Endothelial cell (in vitro differentiated cells): Measurements from ENCODE around the gene MAP2K7. TPM values are rescaled to one million over a fixed set of nuclear protein-coding genes. Genes with fewer than 3 reads are reported as not detected.
"Not testable (repeated sequence)": the region's sequence is repeated elsewhere in the genome, so short reads cannot be mapped to it uniquely, and the experiment has no call there.

ENCODE experiments used
- DNase-seq: peaks from one replicate; pipeline ENCODE4 v3.0.0; 2021; ENCODE audit warnings: low spot score
- H3K27ac Mint-ChIP-seq: one replicate; pipeline ENCODE4 v1.8.0; 2021; ENCODE audit warnings: mixed read lengths, inconsistent platforms; ENCODE audit not compliant: unreplicated experiment
- H3K27me3 Mint-ChIP-seq: one replicate; pipeline ENCODE4 v1.8.0; 2021; ENCODE audit warnings: mild to moderate bottlenecking, moderate library complexity, mixed read lengths, inconsistent platforms; ENCODE audit not compliant: unreplicated experiment
- H3K36me3 Mint-ChIP-seq: one replicate; pipeline ENCODE4 v1.8.0; 2021; ENCODE audit warnings: mild to moderate bottlenecking, low read depth, mixed read lengths, inconsistent platforms; ENCODE audit not compliant: unreplicated experiment
- H3K4me1 Mint-ChIP-seq: one replicate; pipeline ENCODE4 v1.8.0; 2021; ENCODE audit warnings: mild to moderate bottlenecking, mixed read lengths, inconsistent platforms; ENCODE audit not compliant: unreplicated experiment
- H3K4me3 Mint-ChIP-seq: one replicate; pipeline ENCODE4 v1.8.0; 2021; ENCODE audit warnings: mild to moderate bottlenecking, mixed read lengths, inconsistent platforms; ENCODE audit not compliant: unreplicated experiment
- H3K9me3 Mint-ChIP-seq: one replicate; pipeline ENCODE4 v1.8.0; 2021; ENCODE audit warnings: mixed read lengths, inconsistent platforms; ENCODE audit not compliant: unreplicated experiment
- total RNA-seq: library from RNA; stranded (reverse); fragmentation: NEBNext Ultra II Directional; extraction: Animal tissue kit (Norgen Biotek cat#: 25700); gene quantifications from one replicate; pipeline ENCODE4 v1.2.1, GENCODE V29; 2021; ENCODE audit not compliant: unreplicated experiment
- TF ChIP-seq, protein P1 (sequence below): fragments of 200-600 bp; sonication (generic); IDR thresholded peaks from one replicate; pipeline ENCODE4 v1.5.0; 2021; ENCODE audit warnings: antibody characterized with exemption; ENCODE audit not compliant: unreplicated experiment

Gene MAP2K7
- total RNA-seq, 1 donor from 2014 or later, result 31.1 TPM

- H3K9me3 Mint-ChIP-seq, result no peaks in the 10 kb centered on the region
- peaks cover 15% of the 10 kb centered on the region for H3K36me3 Mint-ChIP-seq
- H3K27ac Mint-ChIP-seq, result no peak overlapping the region
- peaks cover 14% of the 10 kb centered on the region for H3K27me3 Mint-ChIP-seq
- no peak for DNase-seq
- H3K4me1 Mint-ChIP-seq, result no peaks in the 10 kb centered on the region
- TF ChIP-seq, protein P1, sequence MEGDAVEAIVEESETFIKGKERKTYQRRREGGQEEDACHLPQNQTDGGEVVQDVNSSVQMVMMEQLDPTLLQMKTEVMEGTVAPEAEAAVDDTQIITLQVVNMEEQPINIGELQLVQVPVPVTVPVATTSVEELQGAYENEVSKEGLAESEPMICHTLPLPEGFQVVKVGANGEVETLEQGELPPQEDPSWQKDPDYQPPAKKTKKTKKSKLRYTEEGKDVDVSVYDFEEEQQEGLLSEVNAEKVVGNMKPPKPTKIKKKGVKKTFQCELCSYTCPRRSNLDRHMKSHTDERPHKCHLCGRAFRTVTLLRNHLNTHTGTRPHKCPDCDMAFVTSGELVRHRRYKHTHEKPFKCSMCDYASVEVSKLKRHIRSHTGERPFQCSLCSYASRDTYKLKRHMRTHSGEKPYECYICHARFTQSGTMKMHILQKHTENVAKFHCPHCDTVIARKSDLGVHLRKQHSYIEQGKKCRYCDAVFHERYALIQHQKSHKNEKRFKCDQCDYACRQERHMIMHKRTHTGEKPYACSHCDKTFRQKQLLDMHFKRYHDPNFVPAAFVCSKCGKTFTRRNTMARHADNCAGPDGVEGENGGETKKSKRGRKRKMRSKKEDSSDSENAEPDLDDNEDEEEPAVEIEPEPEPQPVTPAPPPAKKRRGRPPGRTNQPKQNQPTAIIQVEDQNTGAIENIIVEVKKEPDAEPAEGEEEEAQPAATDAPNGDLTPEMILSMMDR, result no peak
- H3K4me3 Mint-ChIP-seq, result no peak overlapping the region
Measured at GRCh38 chr19:7959211-7959610, 55.5 kb downstream of the MAP2K7 start.

GRCh38 chr19:7961082-7961481 is 57.4 kb downstream of the MAP2K7 start:
- not testable (repeated sequence) for H3K27me3 Mint-ChIP-seq, H3K4me1 Mint-ChIP-seq, H3K9me3 Mint-ChIP-seq, H3K4me3 Mint-ChIP-seq, DNase-seq, H3K27ac Mint-ChIP-seq
- peaks cover 23% of the 10 kb centered on the region for H3K36me3 Mint-ChIP-seq

DNA sequence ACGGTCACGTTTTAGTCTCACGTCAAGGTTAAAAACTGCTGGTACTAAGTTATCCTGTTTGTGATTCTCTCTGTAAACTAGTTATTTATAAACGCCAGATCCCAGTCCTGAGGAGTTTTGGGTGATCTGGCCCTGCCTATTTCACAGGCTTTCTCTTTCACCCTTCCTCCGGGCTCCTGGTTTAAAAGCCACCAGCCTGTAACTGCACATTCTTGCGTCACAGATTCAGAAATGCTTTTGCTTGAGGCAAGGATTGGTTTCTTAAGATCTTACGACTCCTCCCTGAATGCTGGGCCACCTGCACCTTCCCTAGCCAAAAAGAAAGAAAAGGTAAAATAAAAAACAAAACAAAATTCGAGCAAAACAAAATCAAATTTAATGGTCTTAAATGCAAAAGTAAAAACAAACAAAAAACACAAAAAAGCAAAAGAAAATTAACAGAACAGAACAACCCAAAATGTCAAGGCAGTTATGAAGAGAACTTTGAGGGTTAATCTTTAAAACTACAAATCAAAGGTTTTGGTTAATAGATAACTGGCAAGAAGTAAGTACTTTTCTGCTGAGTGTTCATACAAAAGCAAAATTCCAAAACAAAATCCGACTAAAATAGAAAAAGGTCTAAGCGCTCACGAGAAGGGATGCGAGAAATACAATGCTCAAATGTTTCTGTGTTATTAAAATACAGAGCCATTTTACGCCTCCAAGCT is 58.4 kb downstream of the MAP2K7 start:
- Mint-ChIP-seq H3K4me3 (no peak overlapping the region), H3K27ac (peak overlapping the region; percentile 26), H3K4me1 (peaks cover 8% of the 10 kb centered on the region), H3K27me3 (peaks cover 6% of the 10 kb centered on the region), H3K9me3 (no peaks in the 10 kb centered on the region), H3K36me3 (peaks cover 27% of the 10 kb centered on the region)
- no peak for DNase-seq
- TF ChIP-seq, protein P1, result no peak

DNA sequence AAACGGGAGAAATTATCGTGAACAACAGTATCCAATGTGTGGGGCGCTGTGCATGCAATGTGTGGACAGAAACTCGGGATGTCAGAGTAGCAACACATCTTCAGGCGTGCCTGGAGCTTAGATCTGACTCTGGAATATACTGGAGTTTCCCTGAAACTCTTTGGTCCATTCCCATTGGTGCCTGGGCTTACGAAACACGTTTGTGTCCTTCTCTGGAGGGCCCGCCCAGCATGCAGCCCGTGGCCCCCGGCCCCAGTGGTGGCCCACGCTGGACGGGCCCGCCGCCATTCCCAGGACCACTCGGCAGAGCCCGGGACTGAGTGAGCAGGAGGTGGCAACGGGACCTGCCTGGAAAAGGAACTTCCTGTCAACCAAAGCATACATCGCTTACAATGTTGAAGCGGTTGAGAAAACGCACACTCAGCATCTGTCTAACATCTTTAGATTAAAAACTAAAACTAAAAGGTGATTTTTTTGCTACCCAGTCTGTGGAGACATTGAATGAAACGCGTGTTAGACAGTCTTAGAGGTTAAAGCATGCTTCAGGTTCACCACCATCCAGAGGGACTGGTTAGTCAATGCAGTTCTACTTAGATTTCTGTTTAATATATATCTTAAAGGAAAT is 59.1 kb downstream of the MAP2K7 start:
- H3K4me1 Mint-ChIP-seq, result peaks cover 8% of the 10 kb centered on the region
- H3K27me3 Mint-ChIP-seq, result peaks cover 6% of the 10 kb centered on the region
- no peak for DNase-seq
- no peak overlapping the region for H3K4me3 Mint-ChIP-seq
- TF ChIP-seq, protein P1, result no peak
- peaks cover 34% of the 10 kb centered on the region for H3K36me3 Mint-ChIP-seq
- no peaks in the 10 kb centered on the region for H3K9me3 Mint-ChIP-seq
- peak overlapping the region; percentile 26 for H3K27ac Mint-ChIP-seq

GRCh38 chr19:7963566-7963965 is 59.9 kb downstream of the MAP2K7 start:
- Mint-ChIP-seq H3K36me3 (peaks cover 32% of the 10 kb centered on the region), H3K9me3 (no peaks in the 10 kb centered on the region), H3K4me1 (peaks cover 8% of the 10 kb centered on the region), H3K4me3 (no peak overlapping the region), H3K27me3 (peaks cover 6% of the 10 kb centered on the region), H3K27ac (peak overlapping the region; percentile 48)
- TF ChIP-seq, protein P1, result no peak
- no peak for DNase-seq

Other genes starting within 250 kb of the MAP2K7 start
- not detected for gene RETN, start 234.8 kb upstream of the MAP2K7 start, total RNA-seq
- not detected for gene MCEMP1, start 226.8 kb upstream of the MAP2K7 start, total RNA-seq
- gene TRAPPC5, start 223.0 kb upstream of the MAP2K7 start, total RNA-seq, result 82.0 TPM
- gene FCER2, start 201.7 kb upstream of the MAP2K7 start, total RNA-seq, result not detected
- not detected for gene CLEC4G, start 171.8 kb upstream of the MAP2K7 start, total RNA-seq
- gene CD209, start 156.3 kb upstream of the MAP2K7 start, total RNA-seq, result not detected
- gene CLEC4M, start 140.6 kb upstream of the MAP2K7 start, total RNA-seq, result not detected
- 20.4 TPM for gene EVI5L, start 73.7 kb upstream of the MAP2K7 start, total RNA-seq
- 0.23 TPM for gene PRR36, start 29.5 kb upstream of the MAP2K7 start, total RNA-seq
- 0.08 TPM for gene LRRC8E, start 15.4 kb upstream of the MAP2K7 start, total RNA-seq
- gene TGFBR3L, start 11.0 kb downstream of the MAP2K7 start, total RNA-seq, result not detected
- 13.5 TPM for gene SNAPC2, start 16.5 kb downstream of the MAP2K7 start, total RNA-seq
- gene CTXN1, start 22.3 kb downstream of the MAP2K7 start, total RNA-seq, result 18.3 TPM
- 46.5 TPM for gene TIMM44, start 39.8 kb downstream of the MAP2K7 start, total RNA-seq
- 135 TPM for gene ELAVL1, start 101.8 kb downstream of the MAP2K7 start, total RNA-seq
- gene CCL25, start 148.9 kb downstream of the MAP2K7 start, total RNA-seq, result not detected
- 15.5 TPM for gene FBN3, start 245.7 kb downstream of the MAP2K7 start, total RNA-seq